ENCODE data around the gene WDR27. TPM values are rescaled to one million over a fixed set of nuclear protein-coding genes. Genes with fewer than 3 reads are reported as not detected.
"Not testable (repeated sequence)": the region's sequence is repeated elsewhere in the genome, so short reads cannot be mapped to it uniquely, and the experiment has no call there.

WDR27 gene
- total RNA-seq, 2 experiments from 2014 or later, result 29.0 to 29.7 TPM

- peaks cover 35% of the 10 kb centered on the region for H3K4me1 Mint-ChIP-seq
- no peaks in the 10 kb centered on the region for H3K27me3 Mint-ChIP-seq
- H3K27ac Mint-ChIP-seq, result peak overlapping the region; percentile 97
- H3K9me3 Mint-ChIP-seq, result no peaks in the 10 kb centered on the region
- peak; percentile 42 for DNase-seq
- peak overlapping the region; percentile 100 for H3K4me3 Mint-ChIP-seq
- peaks cover 26% of the 10 kb centered on the region for H3K36me3 Mint-ChIP-seq
Observed at GRCh38 chr6:169722362-169723199, 20.8 kb upstream of the WDR27 start.

- no peak overlapping the region for H3K4me3 Mint-ChIP-seq
- peaks cover 27% of the 10 kb centered on the region for H3K36me3 Mint-ChIP-seq
- no peaks in the 10 kb centered on the region for H3K9me3 Mint-ChIP-seq
- no peaks in the 10 kb centered on the region for H3K27me3 Mint-ChIP-seq
- DNase-seq, result no peak
- peaks cover 27% of the 10 kb centered on the region for H3K4me1 Mint-ChIP-seq
- peak overlapping the region; percentile 1 for H3K27ac Mint-ChIP-seq
Observed at GRCh38 chr6:169720207-169720855, 18.5 kb upstream of the WDR27 start.

GRCh38 chr6:169719117-169719516 is 17.3 kb upstream of the WDR27 start:
- Mint-ChIP-seq H3K4me3 (no peak overlapping the region), H3K36me3 (peaks cover 33% of the 10 kb centered on the region), H3K4me1 (peaks cover 27% of the 10 kb centered on the region), H3K9me3 (no peaks in the 10 kb centered on the region), H3K27me3 (no peaks in the 10 kb centered on the region), H3K27ac (peak overlapping the region; percentile 38)
- no peak for DNase-seq

GRCh38 chr6:169714595-169714994 is 12.8 kb upstream of the WDR27 start:
- Mint-ChIP-seq H3K4me1 (peaks cover 16% of the 10 kb centered on the region), H3K9me3 (no peaks in the 10 kb centered on the region), H3K27me3 (no peaks in the 10 kb centered on the region), H3K36me3 (peaks cover 29% of the 10 kb centered on the region), H3K27ac (no peak overlapping the region), H3K4me3 (no peak overlapping the region)
- DNase-seq, result no peak

- Mint-ChIP-seq H3K9me3 (no peaks in the 10 kb centered on the region), H3K27ac (no peak overlapping the region), H3K36me3 (peaks cover 25% of the 10 kb centered on the region), H3K27me3 (no peaks in the 10 kb centered on the region), H3K4me1 (peaks cover 16% of the 10 kb centered on the region), H3K4me3 (no peak overlapping the region)
- no peak for DNase-seq
Observed at GRCh38 chr6:169714178-169714577, 12.3 kb upstream of the WDR27 start.

- peaks cover 22% of the 10 kb centered on the region for H3K36me3 Mint-ChIP-seq
- H3K27ac Mint-ChIP-seq, result peak overlapping the region; percentile 32
- peaks cover 34% of the 10 kb centered on the region for H3K4me1 Mint-ChIP-seq
- no peaks in the 10 kb centered on the region for H3K9me3 Mint-ChIP-seq
- no peak overlapping the region for H3K4me3 Mint-ChIP-seq
- no peak for DNase-seq
- H3K27me3 Mint-ChIP-seq, result no peaks in the 10 kb centered on the region
Observed at GRCh38 chr6:169710009-169710408, 8.2 kb upstream of the WDR27 start.

GRCh38 chr6:169709293-169709692 is 7.5 kb upstream of the WDR27 start:
- DNase-seq, result no peak
- Mint-ChIP-seq H3K36me3 (peaks cover 21% of the 10 kb centered on the region), H3K27me3 (no peaks in the 10 kb centered on the region), H3K27ac (no peak overlapping the region), H3K4me3 (no peak overlapping the region), H3K9me3 (no peaks in the 10 kb centered on the region), H3K4me1 (peaks cover 39% of the 10 kb centered on the region)

- no peak overlapping the region for H3K27ac Mint-ChIP-seq
- peaks cover 50% of the 10 kb centered on the region for H3K4me1 Mint-ChIP-seq
- no peak overlapping the region for H3K4me3 Mint-ChIP-seq
- DNase-seq, result no peak
- H3K36me3 Mint-ChIP-seq, result peaks cover 26% of the 10 kb centered on the region
- no peaks in the 10 kb centered on the region for H3K9me3 Mint-ChIP-seq
- H3K27me3 Mint-ChIP-seq, result no peaks in the 10 kb centered on the region
Observed at GRCh38 chr6:169707772-169708171, 5.9 kb upstream of the WDR27 start.

- H3K4me3 Mint-ChIP-seq, result peak overlapping the region; percentile 87
- H3K27me3 Mint-ChIP-seq, result no peaks in the 10 kb centered on the region
- H3K27ac Mint-ChIP-seq, result peak overlapping the region; percentile 89
- peaks cover 49% of the 10 kb centered on the region for H3K4me1 Mint-ChIP-seq
- no peaks in the 10 kb centered on the region for H3K9me3 Mint-ChIP-seq
- DNase-seq, result peak; percentile 56
- H3K36me3 Mint-ChIP-seq, result peaks cover 33% of the 10 kb centered on the region
Observed at GRCh38 chr6:169702840-169703246, 1.0 kb upstream of the WDR27 start.

- Mint-ChIP-seq H3K27me3 (no peaks in the 10 kb centered on the region), H3K4me1 (peaks cover 44% of the 10 kb centered on the region)
Observed at GRCh38 chr6:169701311-169701953, 397 bp downstream of the WDR27 start.

GRCh38 chr6:169700296-169700695 is 1.5 kb downstream of the WDR27 start:
- peaks cover 41% of the 10 kb centered on the region for H3K36me3 Mint-ChIP-seq
- H3K4me1 Mint-ChIP-seq, result peaks cover 34% of the 10 kb centered on the region
- no peaks in the 10 kb centered on the region for H3K9me3 Mint-ChIP-seq
- H3K4me3 Mint-ChIP-seq, result peak overlapping the region; percentile 91
- no peaks in the 10 kb centered on the region for H3K27me3 Mint-ChIP-seq
- no peak for DNase-seq
- no peak overlapping the region for H3K27ac Mint-ChIP-seq

More at GRCh38 chr6:169701311-169701953, 397 bp downstream of the WDR27 start:
- peaks cover 35% of the 10 kb centered on the region for H3K36me3 Mint-ChIP-seq
- no peaks in the 10 kb centered on the region for H3K9me3 Mint-ChIP-seq
- H3K27ac Mint-ChIP-seq, result peak overlapping the region; percentile 87
- H3K4me3 Mint-ChIP-seq, result peak overlapping the region; percentile 91
- peak; percentile 13 for DNase-seq

GRCh38 chr6:169697115-169697514 is 4.7 kb downstream of the WDR27 start:
- peaks cover 43% of the 10 kb centered on the region for H3K36me3 Mint-ChIP-seq
- H3K9me3 Mint-ChIP-seq, H3K27me3 Mint-ChIP-seq, H3K4me3 Mint-ChIP-seq, H3K27ac Mint-ChIP-seq: not testable (repeated sequence)
- peaks cover 18% of the 10 kb centered on the region for H3K4me1 Mint-ChIP-seq
- peak; percentile 13 for DNase-seq

GRCh38 chr6:169695131-169695530 is 6.7 kb downstream of the WDR27 start:
- no peak overlapping the region for H3K4me3 Mint-ChIP-seq
- no peak for DNase-seq
- peaks cover 57% of the 10 kb centered on the region for H3K36me3 Mint-ChIP-seq

GRCh38 chr6:169692516-169692915 is 9.3 kb downstream of the WDR27 start:
- Mint-ChIP-seq H3K36me3 (peaks cover 59% of the 10 kb centered on the region), H3K9me3 (peaks cover 7% of the 10 kb centered on the region), H3K4me3 (no peak overlapping the region), H3K27me3 (no peaks in the 10 kb centered on the region), H3K27ac (no peak overlapping the region), H3K4me1 (peaks cover 6% of the 10 kb centered on the region)
- no peak for DNase-seq

More at GRCh38 chr6:169695131-169695530, 6.7 kb downstream of the WDR27 start:
- H3K9me3 Mint-ChIP-seq, result peaks cover 7% of the 10 kb centered on the region
- no peak overlapping the region for H3K27ac Mint-ChIP-seq
- peaks cover 11% of the 10 kb centered on the region for H3K4me1 Mint-ChIP-seq
- H3K27me3 Mint-ChIP-seq, result no peaks in the 10 kb centered on the region

- H3K4me3 Mint-ChIP-seq, result no peak overlapping the region
- H3K9me3 Mint-ChIP-seq, result peaks cover 12% of the 10 kb centered on the region
- H3K36me3 Mint-ChIP-seq, result peaks cover 66% of the 10 kb centered on the region
- DNase-seq, result no peak
- H3K27me3 Mint-ChIP-seq, result no peaks in the 10 kb centered on the region
- H3K4me1 Mint-ChIP-seq, result peaks cover 6% of the 10 kb centered on the region
- no peak overlapping the region for H3K27ac Mint-ChIP-seq
Observed at GRCh38 chr6:169691260-169691659, 10.6 kb downstream of the WDR27 start.
